ENCODE data around the gene SPATA19. TPM values are rescaled to one million over a fixed set of nuclear protein-coding genes. Genes with fewer than 3 reads are reported as not detected.
A peak's percentile ranks its signal among the peaks of the same experiment; 100 is the strongest.

The SPATA19 gene
- total and polyA plus RNA-seq, 5 donors: not detected

DNA sequence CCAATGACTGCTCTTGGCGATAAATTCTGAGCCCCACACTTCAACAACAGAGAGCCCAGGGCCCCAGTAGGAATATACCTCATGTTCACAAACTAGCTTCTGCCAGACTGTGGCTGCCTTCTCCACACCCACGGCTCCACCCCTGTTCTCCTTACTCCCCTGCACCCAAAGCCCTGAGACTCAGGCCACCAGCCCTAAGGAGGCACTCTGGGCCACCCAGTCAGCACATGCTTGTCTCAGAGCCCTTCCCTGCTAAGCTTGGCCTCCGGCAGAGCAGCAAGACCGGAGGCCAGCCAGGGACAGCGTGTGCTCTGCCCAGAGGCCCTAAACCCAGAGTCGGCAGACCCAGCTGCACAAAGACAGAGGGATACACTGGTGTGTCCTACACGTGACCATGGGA, 27.9 kb downstream of the SPATA19 start:
- Histone ChIP-seq H3K4me1 (ENCODE audit: control insufficient read depth, insufficient read depth, low read length) (no peaks in the 10 kb centered on the region), H3K9me3 (ENCODE audit: control insufficient read depth, low read length) (no peaks in the 10 kb centered on the region), H3K4me3 (ENCODE audit: low read length) (no peak overlapping the region), H3K27me3 (ENCODE audit: control insufficient read depth, insufficient read depth) (no peaks in the 10 kb centered on the region), H3K27ac (ENCODE audit: low read length) (no peak overlapping the region)
- intact Hi-C loops (cut with DNase I): no loop called here
- no peak for DNase-seq
- 90% methylated on average over 7 of the region's 7 CpGs for WGBS
- no peak for ATAC-seq

DNA sequence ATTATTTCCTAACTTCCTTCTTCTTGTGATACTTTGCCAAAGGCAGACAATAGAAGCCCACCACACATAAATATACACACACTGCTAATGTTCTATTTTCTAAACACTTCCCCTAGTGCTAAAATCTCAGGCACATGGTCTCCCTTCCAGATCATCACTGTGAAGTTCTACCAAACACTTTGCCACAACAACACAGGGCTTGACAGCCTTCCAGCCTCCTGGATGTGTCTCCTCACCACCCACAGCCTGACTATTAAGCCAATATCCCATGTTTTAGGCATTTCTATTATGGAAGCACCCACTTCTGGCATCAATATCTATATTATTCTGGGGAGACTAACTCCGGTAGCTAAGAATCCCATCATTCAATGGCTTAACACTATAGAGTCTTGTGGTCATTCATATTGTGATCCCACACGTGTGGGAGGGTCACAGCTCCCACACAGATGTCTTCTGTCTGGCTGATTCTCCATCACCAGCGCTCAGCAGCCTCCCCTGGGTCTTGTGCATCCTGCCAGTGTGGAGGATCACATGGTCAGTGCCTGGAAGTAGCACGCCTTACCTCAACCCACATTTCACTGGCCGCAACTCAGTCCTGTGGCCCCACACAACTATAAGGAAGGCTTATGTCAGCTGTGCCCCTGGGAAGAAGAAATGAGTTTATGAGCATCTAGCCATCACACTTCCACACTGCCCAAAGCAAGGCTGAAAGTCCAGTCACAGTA, 29.0 kb downstream of the SPATA19 start:
- 57% methylated on average over 5 of the region's 5 CpGs for WGBS
- no peaks in the 10 kb centered on the region for H3K9me3 ChIP-seq (ENCODE audit: control insufficient read depth, low read length)
- DNase-seq (no peak), ATAC-seq (no peak)
- H3K4me3 ChIP-seq (ENCODE audit: low read length): no peak overlapping the region
- no peaks in the 10 kb centered on the region for H3K4me1 ChIP-seq (ENCODE audit: control insufficient read depth, insufficient read depth, low read length)
- no peaks in the 10 kb centered on the region for H3K27me3 ChIP-seq (ENCODE audit: control insufficient read depth, insufficient read depth)
- intact Hi-C loops (cut with DNase I): no loop called here
- H3K27ac ChIP-seq (ENCODE audit: low read length): no peak overlapping the region

DNA sequence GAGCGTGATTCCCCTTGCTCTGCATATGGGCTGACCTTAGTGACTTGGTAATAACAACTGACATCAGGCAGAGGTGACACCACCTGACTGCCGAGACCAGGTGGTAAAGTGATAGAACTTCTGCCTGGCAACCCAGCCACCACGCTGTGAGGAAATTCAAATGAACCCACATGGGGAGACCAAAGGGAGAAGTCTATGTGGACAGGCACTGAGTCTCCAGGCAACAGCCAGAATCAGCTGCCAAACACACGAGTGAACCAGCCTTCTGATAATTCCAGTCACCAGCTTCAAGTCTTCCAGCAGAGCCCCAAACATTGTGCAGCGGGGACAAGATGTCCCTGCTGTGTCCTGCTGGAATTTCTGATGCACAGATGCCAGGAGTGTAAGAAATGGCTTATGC, 29.7 kb downstream of the SPATA19 start:
- WGBS: 42% methylated on average over 5 of the region's 5 CpGs
- Histone ChIP-seq H3K9me3 (ENCODE audit: control insufficient read depth, low read length) (no peaks in the 10 kb centered on the region), H3K27ac (ENCODE audit: low read length) (no peak overlapping the region), H3K4me3 (ENCODE audit: low read length) (no peak overlapping the region), H3K4me1 (ENCODE audit: control insufficient read depth, insufficient read depth, low read length) (no peaks in the 10 kb centered on the region), H3K27me3 (ENCODE audit: control insufficient read depth, insufficient read depth) (no peaks in the 10 kb centered on the region)
- intact Hi-C loops (cut with DNase I): no loop called here
- peak; percentile 47 to 76 for ATAC-seq
- no peak for DNase-seq

- ATAC-seq: no peak
- Histone ChIP-seq H3K4me3 (ENCODE audit: low read length) (no peak overlapping the region), H3K4me1 (ENCODE audit: control insufficient read depth, insufficient read depth, low read length) (no peaks in the 10 kb centered on the region), H3K9me3 (ENCODE audit: control insufficient read depth, low read length) (no peaks in the 10 kb centered on the region), H3K27me3 (ENCODE audit: control insufficient read depth, insufficient read depth) (no peaks in the 10 kb centered on the region), H3K27ac (ENCODE audit: low read length) (no peak overlapping the region)
- no peak for DNase-seq
- WGBS: 73% methylated on average over 8 of the region's 8 CpGs
- intact Hi-C loops (cut with DNase I): no loop called here
Observed at GRCh38 chr11:133814588-133815100, 30.7 kb downstream of the SPATA19 start.

GRCh38 chr11:133811850-133812685, 33.2 kb downstream of the SPATA19 start:
- intact Hi-C loops (cut with DNase I): no loop called here
- 46% methylated on average over 10 of the region's 10 CpGs for WGBS
- no peaks in the 10 kb centered on the region for H3K9me3 ChIP-seq (ENCODE audit: control insufficient read depth, low read length)
- no peaks in the 10 kb centered on the region for H3K4me1 ChIP-seq (ENCODE audit: control insufficient read depth, insufficient read depth, low read length)
- no peak overlapping the region for H3K27ac ChIP-seq (ENCODE audit: low read length)
- ATAC-seq (no peak), DNase-seq (no peak)
- no peak overlapping the region for H3K4me3 ChIP-seq (ENCODE audit: low read length)
- no peaks in the 10 kb centered on the region for H3K27me3 ChIP-seq (ENCODE audit: control insufficient read depth, insufficient read depth)

DNA sequence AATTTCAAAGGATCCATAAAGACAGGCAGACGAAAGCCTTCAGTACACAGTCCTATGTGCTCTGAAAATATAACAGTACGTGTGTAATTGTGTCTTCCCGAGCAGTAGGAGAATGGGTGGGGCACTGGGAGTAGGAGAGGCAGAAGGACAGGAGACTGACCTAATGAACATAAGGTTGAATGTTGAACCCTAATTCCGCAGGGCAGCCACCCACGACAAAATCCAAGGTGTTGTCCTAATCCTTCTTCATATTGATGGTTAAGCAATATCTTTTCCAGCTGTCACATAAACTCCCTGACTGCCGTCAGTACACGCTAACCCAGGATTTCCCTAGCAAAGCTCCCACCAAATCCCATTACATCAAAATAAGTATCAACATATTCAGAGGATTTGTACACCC, 34.5 kb downstream of the SPATA19 start:
- WGBS: 76% methylated on average over 7 of the region's 7 CpGs
- intact Hi-C loops (cut with DNase I): no loop called here
- no peak for DNase-seq
- Histone ChIP-seq H3K4me1 (ENCODE audit: control insufficient read depth, insufficient read depth, low read length) (no peaks in the 10 kb centered on the region), H3K4me3 (ENCODE audit: low read length) (no peak overlapping the region), H3K9me3 (ENCODE audit: control insufficient read depth, low read length) (no peaks in the 10 kb centered on the region), H3K27ac (ENCODE audit: low read length) (no peak overlapping the region), H3K27me3 (ENCODE audit: control insufficient read depth, insufficient read depth) (no peaks in the 10 kb centered on the region)
- no peak for ATAC-seq

- Histone ChIP-seq H3K27me3 (ENCODE audit: control insufficient read depth, insufficient read depth) (no peaks in the 10 kb centered on the region), H3K4me1 (ENCODE audit: control insufficient read depth, insufficient read depth, low read length) (no peaks in the 10 kb centered on the region), H3K4me3 (ENCODE audit: low read length) (no peak overlapping the region), H3K27ac (ENCODE audit: low read length) (no peak overlapping the region), H3K9me3 (ENCODE audit: control insufficient read depth, low read length) (no peaks in the 10 kb centered on the region)
- DNase-seq (peak in 1 of 3 donors; percentile 56), ATAC-seq (peak; percentile 43 to 79)
- WGBS: 24% methylated on average over 23 of the region's 23 CpGs
- intact Hi-C loops (cut with DNase I): no loop called here
Observed at GRCh38 chr11:133809569-133810491, 35.5 kb downstream of the SPATA19 start.

- no peaks in the 10 kb centered on the region for H3K9me3 ChIP-seq (ENCODE audit: control insufficient read depth, low read length)
Observed at GRCh38 chr11:133808393-133809140, 36.7 kb downstream of the SPATA19 start.

DNA sequence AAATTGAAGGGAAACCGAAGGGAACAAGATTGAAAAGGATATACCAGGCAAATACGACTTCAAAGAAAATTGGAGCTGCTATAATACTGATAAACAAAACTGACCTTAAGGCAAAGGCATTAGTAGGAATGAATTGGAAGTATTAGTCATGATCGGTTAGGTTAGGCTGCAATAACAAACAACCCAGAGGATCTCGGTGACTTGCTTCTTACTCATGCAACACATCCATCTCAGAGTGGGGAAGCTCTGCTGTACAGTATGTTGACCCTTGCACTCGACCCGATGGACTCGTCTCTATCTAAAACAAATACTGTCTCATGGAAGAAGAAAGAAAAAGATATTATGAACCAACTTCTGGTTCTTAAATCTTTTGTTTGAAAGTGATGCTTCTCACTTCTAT, 42.3 kb downstream of the SPATA19 start:
- ATAC-seq (no peak), DNase-seq (no peak)
- WGBS: 77% methylated on average over 7 of the region's 7 CpGs
- Histone ChIP-seq H3K4me1 (ENCODE audit: control insufficient read depth, insufficient read depth, low read length) (no peaks in the 10 kb centered on the region), H3K27me3 (ENCODE audit: control insufficient read depth, insufficient read depth) (no peaks in the 10 kb centered on the region), H3K27ac (ENCODE audit: low read length) (no peak overlapping the region), H3K4me3 (ENCODE audit: low read length) (no peak overlapping the region), H3K9me3 (ENCODE audit: control insufficient read depth, low read length) (no peaks in the 10 kb centered on the region)
- intact Hi-C loops (cut with DNase I): no loop called here

More at GRCh38 chr11:133808393-133809140, 36.7 kb downstream of the SPATA19 start:
- peak; percentile 40 to 83 for ATAC-seq
- Histone ChIP-seq H3K27ac (ENCODE audit: low read length) (no peak overlapping the region), H3K4me3 (ENCODE audit: low read length) (no peak overlapping the region), H3K4me1 (ENCODE audit: control insufficient read depth, insufficient read depth, low read length) (no peaks in the 10 kb centered on the region), H3K27me3 (ENCODE audit: control insufficient read depth, insufficient read depth) (no peaks in the 10 kb centered on the region)
- no peak for DNase-seq
- intact Hi-C loops (cut with DNase I): no loop called here
- WGBS: 30% methylated on average over 13 of the region's 13 CpGs

- ATAC-seq (no peak), DNase-seq (no peak)
- Histone ChIP-seq H3K9me3 (ENCODE audit: control insufficient read depth, low read length) (no peaks in the 10 kb centered on the region), H3K27me3 (ENCODE audit: control insufficient read depth, insufficient read depth) (no peaks in the 10 kb centered on the region), H3K4me1 (ENCODE audit: control insufficient read depth, insufficient read depth, low read length) (no peaks in the 10 kb centered on the region), H3K27ac (ENCODE audit: low read length) (no peak overlapping the region), H3K4me3 (ENCODE audit: low read length) (no peak overlapping the region)
- WGBS: 79% methylated on average over 4 of the region's 4 CpGs
- intact Hi-C loops (cut with DNase I): no loop called here
Observed at GRCh38 chr11:133801356-133801755, 44.0 kb downstream of the SPATA19 start.
